Measurements from ENCODE around the gene ZCCHC2.

Gene ZCCHC2

GRCh38 chr18:62484941-62485340 lies 37.9 kb upstream of the ZCCHC2 start:
- no peak overlapping the region for H3K4me2 ChIP-seq (ENCODE audit: low read depth, low read length, poor library complexity, severe bottlenecking)
- H3K79me2 ChIP-seq (ENCODE audit: insufficient read depth, low read length): no peaks in the 10 kb centered on the region
- H3K27me3 ChIP-seq (ENCODE audit: low read length): no peaks in the 10 kb centered on the region
- no peak overlapping the region for H2AFZ ChIP-seq (ENCODE audit: low read depth, low read length, severe bottlenecking)
- H3K4me3 ChIP-seq (ENCODE audit: insufficient read depth, low read length, poor library complexity, severe bottlenecking): no peak overlapping the region
- no peaks in the 10 kb centered on the region; the same call in 1 of the 2 replicates for H3K36me3 ChIP-seq (ENCODE audit: low read length)
- H3K9me2 ChIP-seq (replicated peaks; ENCODE audit: insufficient read depth, low read length): no peaks in the 10 kb centered on the region
- TF ChIP-seq EZH2phosphoT487 (conservative IDR thresholded peaks at IDR 0.05; ENCODE audit: low read length) (no peak), CTCF (IDR thresholded peaks at IDR 0.05; ENCODE audit: insufficient read depth, low read length, poor library complexity, severe bottlenecking) (no peak)
- H4K20me1 ChIP-seq (ENCODE audit: low read depth, low read length): no peaks in the 10 kb centered on the region
- no peak overlapping the region for H3K27ac ChIP-seq (ENCODE audit: low read depth, low read length)
- no peak overlapping the region for H3K9ac ChIP-seq (ENCODE audit: low read length)
- peaks cover 13% of the 10 kb centered on the region; the same call in 1 of the 2 replicates for H3K9me3 ChIP-seq (ENCODE audit: insufficient read depth, low read length)
- H3F3A ChIP-seq (ENCODE audit: insufficient read depth): no peaks in the 10 kb centered on the region

- no peak overlapping the region for H3K4me2 ChIP-seq (ENCODE audit: low read depth, low read length, poor library complexity, severe bottlenecking)
- no peaks in the 10 kb centered on the region; the same call in 1 of the 2 replicates for H3K36me3 ChIP-seq (ENCODE audit: low read length)
- no peak overlapping the region for H3K4me3 ChIP-seq (ENCODE audit: insufficient read depth, low read length, poor library complexity, severe bottlenecking)
Observed at GRCh38 chr18:62485684-62486083, 37.1 kb upstream of the ZCCHC2 start.

GRCh38 chr18:62486290-62486964 lies 36.4 kb upstream of the ZCCHC2 start:
- no peak overlapping the region for H3K4me2 ChIP-seq (ENCODE audit: low read depth, low read length, poor library complexity, severe bottlenecking)

More at GRCh38 chr18:62485684-62486083, 37.1 kb upstream of the ZCCHC2 start:
- H2AFZ ChIP-seq (ENCODE audit: low read depth, low read length, severe bottlenecking): no peak overlapping the region
- no peaks in the 10 kb centered on the region for H3F3A ChIP-seq (ENCODE audit: insufficient read depth)
- H3K9ac ChIP-seq (ENCODE audit: low read length): no peak overlapping the region
- H4K20me1 ChIP-seq (ENCODE audit: low read depth, low read length): no peaks in the 10 kb centered on the region
- H3K9me3 ChIP-seq (ENCODE audit: insufficient read depth, low read length): peaks cover 6% of the 10 kb centered on the region; the same call in 1 of the 2 replicates
- no peaks in the 10 kb centered on the region for H3K79me2 ChIP-seq (ENCODE audit: insufficient read depth, low read length)
- no peak overlapping the region for H3K27ac ChIP-seq (ENCODE audit: low read depth, low read length)
- TF ChIP-seq CTCF (IDR thresholded peaks at IDR 0.05; ENCODE audit: insufficient read depth, low read length, poor library complexity, severe bottlenecking): no peak
- no peak for TF ChIP-seq EZH2phosphoT487 (conservative IDR thresholded peaks at IDR 0.05; ENCODE audit: low read length)
- H3K27me3 ChIP-seq (ENCODE audit: low read length): no peaks in the 10 kb centered on the region
- H3K9me2 ChIP-seq (replicated peaks; ENCODE audit: insufficient read depth, low read length): no peaks in the 10 kb centered on the region

More at GRCh38 chr18:62486290-62486964, 36.4 kb upstream of the ZCCHC2 start:
- H3K9me3 ChIP-seq (ENCODE audit: insufficient read depth, low read length): no peaks in the 10 kb centered on the region
- H3K4me3 ChIP-seq (ENCODE audit: insufficient read depth, low read length, poor library complexity, severe bottlenecking): no peak overlapping the region
- H3K36me3 ChIP-seq (ENCODE audit: low read length): no peaks in the 10 kb centered on the region
- H3K27me3 ChIP-seq (ENCODE audit: low read length): no peaks in the 10 kb centered on the region
- H3K9me2 ChIP-seq (replicated peaks; ENCODE audit: insufficient read depth, low read length): no peaks in the 10 kb centered on the region
- no peak overlapping the region for H2AFZ ChIP-seq (ENCODE audit: low read depth, low read length, severe bottlenecking)
- H3K27ac ChIP-seq (ENCODE audit: low read depth, low read length): no peak overlapping the region
- H3K79me2 ChIP-seq (ENCODE audit: insufficient read depth, low read length): no peaks in the 10 kb centered on the region
- no peak overlapping the region for H3K9ac ChIP-seq (ENCODE audit: low read length)
- H3F3A ChIP-seq (ENCODE audit: insufficient read depth): no peaks in the 10 kb centered on the region
- H4K20me1 ChIP-seq (ENCODE audit: low read depth, low read length): no peaks in the 10 kb centered on the region
- TF ChIP-seq CTCF (IDR thresholded peaks at IDR 0.05; ENCODE audit: insufficient read depth, low read length, poor library complexity, severe bottlenecking): no peak
- TF ChIP-seq EZH2phosphoT487 (conservative IDR thresholded peaks at IDR 0.05; ENCODE audit: low read length): no peak

Data from SU-DHL-6 (cell line).